ENCODE measurements around the gene PLCL1.

DNA sequence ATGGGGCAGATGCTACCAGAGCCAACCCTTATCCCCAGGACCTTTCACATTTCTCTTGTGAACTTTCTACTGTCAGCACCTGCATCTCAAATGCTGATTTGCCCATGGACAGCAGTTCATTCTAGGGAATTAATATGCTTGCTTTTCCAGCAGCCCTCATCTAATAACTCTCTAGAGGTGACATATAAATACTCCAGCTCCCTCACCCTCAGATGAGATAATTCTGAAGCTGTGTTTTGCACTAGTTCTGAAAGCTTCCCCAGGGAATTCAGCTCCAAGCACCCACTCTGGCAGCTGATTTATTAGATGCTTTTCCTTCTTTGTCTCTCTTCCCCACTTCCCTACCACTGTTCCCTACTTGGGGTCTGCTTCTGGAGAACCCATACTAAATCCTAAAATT is 62.1 kb downstream of the PLCL1 start:
- TF ChIP-seq, protein P1, sequence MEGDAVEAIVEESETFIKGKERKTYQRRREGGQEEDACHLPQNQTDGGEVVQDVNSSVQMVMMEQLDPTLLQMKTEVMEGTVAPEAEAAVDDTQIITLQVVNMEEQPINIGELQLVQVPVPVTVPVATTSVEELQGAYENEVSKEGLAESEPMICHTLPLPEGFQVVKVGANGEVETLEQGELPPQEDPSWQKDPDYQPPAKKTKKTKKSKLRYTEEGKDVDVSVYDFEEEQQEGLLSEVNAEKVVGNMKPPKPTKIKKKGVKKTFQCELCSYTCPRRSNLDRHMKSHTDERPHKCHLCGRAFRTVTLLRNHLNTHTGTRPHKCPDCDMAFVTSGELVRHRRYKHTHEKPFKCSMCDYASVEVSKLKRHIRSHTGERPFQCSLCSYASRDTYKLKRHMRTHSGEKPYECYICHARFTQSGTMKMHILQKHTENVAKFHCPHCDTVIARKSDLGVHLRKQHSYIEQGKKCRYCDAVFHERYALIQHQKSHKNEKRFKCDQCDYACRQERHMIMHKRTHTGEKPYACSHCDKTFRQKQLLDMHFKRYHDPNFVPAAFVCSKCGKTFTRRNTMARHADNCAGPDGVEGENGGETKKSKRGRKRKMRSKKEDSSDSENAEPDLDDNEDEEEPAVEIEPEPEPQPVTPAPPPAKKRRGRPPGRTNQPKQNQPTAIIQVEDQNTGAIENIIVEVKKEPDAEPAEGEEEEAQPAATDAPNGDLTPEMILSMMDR (IDR thresholded peaks at IDR 0.05) = no peak
- no peak for TF ChIP-seq POLR2A (IDR thresholded peaks at IDR 0.05)

All from prostate gland (tissue), 2 donors.